ENCODE results near the gene TCFL5. TPM values are rescaled to one million over a fixed set of nuclear protein-coding genes. Genes with fewer than 3 reads are reported as not detected.

The TCFL5 gene
- total RNA-seq, 1 experiment from 2014 or later: 12.8 TPM

DNA sequence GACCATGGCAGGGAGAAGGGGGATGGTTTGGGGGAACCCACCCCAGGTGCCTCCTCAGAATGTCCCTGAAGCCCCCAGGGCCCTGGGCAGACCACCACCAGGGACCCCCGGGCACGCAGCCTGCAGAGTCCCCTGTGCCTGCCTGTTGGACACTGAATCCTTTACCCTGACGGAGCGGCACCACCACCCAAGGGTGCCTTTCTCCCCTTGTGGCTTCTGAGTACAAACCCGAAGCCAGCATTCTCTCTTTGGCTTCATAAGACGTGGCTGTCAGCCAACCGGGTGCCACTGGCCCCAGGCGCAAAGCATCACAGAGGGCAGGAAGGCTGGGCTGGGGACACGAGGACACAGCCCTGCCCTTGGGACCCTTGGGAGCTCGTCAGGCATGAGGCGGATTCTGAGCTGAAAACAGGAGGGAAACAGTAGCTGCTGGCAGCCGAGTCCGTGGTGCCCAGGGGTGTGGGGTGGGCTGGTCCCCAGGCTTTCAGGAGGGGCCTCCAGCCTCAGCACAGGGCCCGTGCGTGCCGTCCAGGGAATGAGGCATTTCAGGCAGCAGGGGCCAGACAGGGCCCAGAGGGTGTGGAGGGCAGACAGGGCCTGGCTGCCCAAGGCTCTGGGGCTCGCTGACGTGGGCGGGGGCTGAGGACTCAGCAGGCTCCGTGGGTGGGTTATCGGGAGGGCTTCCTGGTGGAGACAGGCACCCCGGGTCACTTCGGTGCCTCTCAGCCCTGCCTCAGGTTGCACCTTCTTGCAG lies 41.2 kb downstream of the TCFL5 start:
- Histone ChIP-seq H3K27ac (no peak overlapping the region), H3K4me3 (no peak overlapping the region), H3K36me3 (no peaks in the 10 kb centered on the region), H3K4me1 (replicated peaks) (peaks cover 15% of the 10 kb centered on the region), H3K9me3 (replicated peaks) (no peaks in the 10 kb centered on the region), H3K27me3 (replicated peaks) (peaks cover 33% of the 10 kb centered on the region)
- DNase-seq (ENCODE audit: low read depth in 1 of 2, low spot score in 2 of 2): no peak

GRCh38 chr20:62819494-62820174 lies 42.0 kb downstream of the TCFL5 start:
- Histone ChIP-seq H3K4me1 (replicated peaks) (peaks cover 17% of the 10 kb centered on the region), H3K9me3 (replicated peaks) (no peaks in the 10 kb centered on the region), H3K27me3 (replicated peaks) (peaks cover 41% of the 10 kb centered on the region), H3K27ac (no peak overlapping the region), H3K36me3 (no peaks in the 10 kb centered on the region), H3K4me3 (no peak overlapping the region)
- no peak for DNase-seq (ENCODE audit: low read depth in 1 of 2, low spot score in 2 of 2)

- Histone ChIP-seq H3K4me1 (replicated peaks) (peaks cover 14% of the 10 kb centered on the region), H3K27me3 (replicated peaks) (peaks cover 42% of the 10 kb centered on the region), H3K27ac (no peak overlapping the region), H3K9me3 (replicated peaks) (no peaks in the 10 kb centered on the region), H3K36me3 (peaks cover 2% of the 10 kb centered on the region), H3K4me3 (no peak overlapping the region)
- no peak for DNase-seq (ENCODE audit: low read depth in 1 of 2, low spot score in 2 of 2)
Measured at GRCh38 chr20:62818592-62819493, 42.8 kb downstream of the TCFL5 start.

GRCh38 chr20:62817975-62818591 lies 43.5 kb downstream of the TCFL5 start:
- peaks cover 14% of the 10 kb centered on the region for H3K4me1 ChIP-seq (replicated peaks)

DNA sequence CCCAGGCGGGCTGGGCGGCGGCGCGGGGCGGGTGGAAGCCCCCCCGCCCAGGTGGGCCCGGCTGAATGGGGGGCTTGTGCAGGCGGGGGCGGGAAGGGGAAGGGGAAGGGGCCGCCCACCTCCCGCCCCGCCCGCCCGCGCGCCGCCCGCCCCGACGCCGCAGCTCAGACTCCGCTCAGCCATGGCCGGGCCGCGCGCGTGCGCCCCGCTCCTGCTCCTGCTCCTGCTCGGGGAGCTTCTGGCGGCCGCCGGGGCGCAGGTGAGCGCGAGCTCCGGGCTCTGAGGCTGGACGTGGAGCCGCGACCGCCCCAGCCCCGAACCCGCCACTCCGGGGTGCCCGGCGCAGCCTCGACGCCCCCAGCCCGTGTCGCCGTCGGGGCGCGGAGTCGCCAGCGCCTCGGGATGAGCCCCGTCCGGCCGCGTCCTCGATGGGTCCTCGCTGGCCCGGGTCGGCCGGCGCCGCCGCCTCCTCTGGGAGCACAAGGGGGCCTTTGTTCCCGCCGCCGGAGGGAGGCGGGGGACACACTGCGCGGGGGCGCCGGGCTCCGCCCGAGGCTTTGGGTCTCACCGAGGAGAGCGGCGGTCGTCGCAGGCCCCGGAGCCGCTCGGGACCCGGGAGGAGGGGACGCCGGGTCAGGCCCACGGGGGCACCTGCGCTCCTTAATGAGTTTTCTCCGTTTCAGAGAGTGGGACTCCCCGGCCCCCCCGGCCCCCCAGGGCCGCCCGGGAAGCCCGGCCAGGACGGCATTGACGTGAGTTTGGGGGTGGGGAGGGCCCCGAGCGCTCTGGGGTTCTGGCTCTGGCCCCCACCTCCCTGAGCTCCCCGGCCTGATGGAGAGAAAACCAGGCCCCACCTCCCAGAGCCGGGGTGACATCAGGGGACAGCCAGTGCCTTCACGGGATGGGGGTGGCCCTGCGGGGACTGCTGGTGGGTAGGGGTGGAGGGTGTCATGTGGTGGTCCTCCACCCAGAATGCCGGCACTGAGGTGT lies 44.4 kb downstream of the TCFL5 start, which contains the start of gene COL9A3:
Gene COL9A3, plus strand, starts transcription at position 167 of the 990 bp plus-strand sequence. Its CDS starts 15 bp downstream, at position 182.
- H3K9me3 ChIP-seq (replicated peaks): no peaks in the 10 kb centered on the region
- peaks cover 14% of the 10 kb centered on the region for H3K4me1 ChIP-seq (replicated peaks)
- DNase-seq (ENCODE audit: low read depth in 1 of 2, low spot score in 2 of 2): no peak

More at GRCh38 chr20:62817975-62818591, 43.5 kb downstream of the TCFL5 start:
- Histone ChIP-seq H3K4me3 (no peak overlapping the region), H3K27ac (no peak overlapping the region), H3K27me3 (replicated peaks) (peaks cover 42% of the 10 kb centered on the region), H3K9me3 (replicated peaks) (no peaks in the 10 kb centered on the region), H3K36me3 (peaks cover 4% of the 10 kb centered on the region)
- no peak for DNase-seq (ENCODE audit: low read depth in 1 of 2, low spot score in 2 of 2)

DNA sequence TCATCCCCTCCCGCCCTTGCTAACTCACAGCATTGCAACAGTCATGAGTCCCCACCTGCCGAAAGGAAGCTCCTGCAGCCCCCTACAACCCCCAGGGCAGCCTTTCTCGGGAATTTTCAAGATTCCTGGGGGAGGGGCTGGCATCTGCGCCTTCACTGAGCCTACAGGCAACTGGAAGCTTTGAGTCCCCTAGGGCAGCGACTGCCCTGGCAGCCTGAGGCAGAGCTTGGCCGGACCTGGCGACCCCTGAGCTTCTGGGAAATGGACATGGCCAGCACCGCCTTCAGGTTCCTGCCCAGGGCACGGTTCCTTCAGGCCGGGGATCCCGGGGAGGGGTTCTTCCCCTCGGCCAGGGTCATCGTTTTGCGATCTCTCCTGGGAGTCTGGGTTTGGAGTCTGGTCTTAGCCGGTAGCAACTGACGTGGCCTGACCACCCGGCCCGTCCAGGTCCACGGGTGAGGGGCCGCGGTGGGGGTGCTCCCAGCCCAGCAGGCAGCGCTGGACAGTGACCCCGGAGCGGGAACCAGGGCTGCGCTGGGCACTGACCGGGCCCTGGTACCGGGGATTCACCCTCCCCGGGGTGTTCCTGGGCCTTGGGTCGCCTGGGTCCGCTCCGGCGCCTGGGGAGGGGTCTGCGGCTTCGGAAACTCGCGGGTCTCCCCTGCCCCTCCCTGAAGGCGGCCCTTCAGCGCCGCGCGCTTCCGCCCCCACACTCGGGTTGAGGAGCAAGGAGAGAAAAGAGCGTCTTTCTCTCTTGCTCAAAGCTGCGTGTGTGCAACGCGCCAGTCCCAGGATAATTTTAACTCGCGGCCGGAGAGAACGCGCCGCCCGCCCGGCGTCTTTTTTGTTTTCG lies 45.4 kb downstream of the TCFL5 start:
- no peak for DNase-seq (ENCODE audit: low read depth in 1 of 2, low spot score in 2 of 2)
- peaks cover 14% of the 10 kb centered on the region for H3K4me1 ChIP-seq (replicated peaks)
- peaks cover 20% of the 10 kb centered on the region for H3K36me3 ChIP-seq
- H3K4me3 ChIP-seq: no peak overlapping the region
- H3K9me3 ChIP-seq (replicated peaks): no peaks in the 10 kb centered on the region
- peaks cover 42% of the 10 kb centered on the region for H3K27me3 ChIP-seq (replicated peaks)
- no peak overlapping the region for H3K27ac ChIP-seq

More for the DNA sequence above, 44.4 kb downstream of the TCFL5 start, which contains the start of gene COL9A3:
- H3K27ac ChIP-seq: no peak within 1 kb of the TSS
- peaks cover 11% of the 10 kb centered on the region for H3K36me3 ChIP-seq
- peaks cover 42% of the 10 kb centered on the region for H3K27me3 ChIP-seq (replicated peaks)
- H3K4me3 ChIP-seq: no peak within 1 kb of the TSS

DNA sequence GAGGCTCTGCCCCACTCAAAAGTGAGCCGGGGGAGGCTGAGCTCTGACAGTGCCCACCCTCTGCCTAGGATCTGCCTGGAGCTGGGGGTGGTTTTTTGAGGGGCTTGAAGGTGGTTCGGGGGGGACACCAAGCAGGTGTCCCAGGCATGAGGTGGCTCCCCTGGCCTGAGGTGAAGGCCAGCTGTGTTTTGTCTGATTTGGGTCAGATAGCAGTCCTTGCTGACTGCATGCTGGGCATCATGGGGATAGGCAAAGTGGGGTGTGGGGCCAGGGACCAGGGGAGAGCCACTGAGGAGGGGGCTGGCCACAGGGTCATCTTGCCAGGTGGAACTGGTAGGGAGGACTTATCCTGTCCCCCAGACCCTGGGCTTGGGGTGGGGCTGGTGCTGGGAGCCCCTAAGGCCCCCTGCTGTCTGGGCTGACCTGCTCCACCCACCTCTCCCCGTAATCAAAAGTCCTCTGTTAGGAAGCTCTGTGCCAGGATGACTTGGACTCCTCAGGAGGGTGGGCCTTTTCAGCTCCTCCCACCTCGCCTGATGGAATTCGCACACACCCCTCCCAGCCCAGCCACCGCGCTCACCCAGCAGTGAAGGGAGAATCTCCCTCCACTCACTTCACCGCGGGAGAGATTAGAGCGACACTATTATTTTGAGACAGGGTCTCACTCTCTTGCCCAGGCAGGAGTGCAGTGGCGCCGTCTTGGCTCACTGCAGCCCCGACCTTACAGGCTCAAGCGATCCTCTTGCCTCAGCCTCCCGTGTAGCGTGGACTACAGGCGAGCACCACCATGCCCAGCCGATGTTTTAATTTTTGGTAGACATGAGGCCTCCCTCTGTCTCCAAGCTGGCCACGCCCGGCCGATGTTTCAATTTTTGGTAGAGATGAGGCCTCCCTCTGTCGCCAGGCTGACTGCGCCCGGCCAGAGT lies 46.3 kb downstream of the TCFL5 start:
- Histone ChIP-seq H3K4me3 (no peak overlapping the region), H3K27ac (no peak overlapping the region), H3K4me1 (replicated peaks) (peaks cover 14% of the 10 kb centered on the region), H3K9me3 (replicated peaks) (no peaks in the 10 kb centered on the region), H3K36me3 (peaks cover 30% of the 10 kb centered on the region), H3K27me3 (replicated peaks) (peaks cover 42% of the 10 kb centered on the region)
- DNase-seq (ENCODE audit: low read depth in 1 of 2, low spot score in 2 of 2): no peak

DNA sequence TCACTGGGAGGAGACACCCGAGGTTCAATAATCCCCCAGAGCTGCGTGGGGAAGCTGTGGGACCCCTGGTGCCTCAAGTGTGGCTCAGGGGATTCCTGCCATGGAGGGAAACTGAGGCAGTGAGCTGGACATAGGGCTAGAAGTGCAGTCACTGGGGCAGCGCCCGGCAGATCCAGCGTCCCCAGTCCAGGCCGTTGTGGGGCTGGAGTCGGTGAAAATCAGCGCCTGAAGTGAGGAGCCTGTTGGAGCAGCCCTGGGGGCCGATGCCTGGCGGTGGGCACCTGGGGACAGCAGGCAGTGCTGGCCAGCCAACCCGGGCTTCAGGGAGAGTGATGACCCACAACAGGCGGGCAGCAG lies 46.9 kb downstream of the TCFL5 start:
- peaks cover 36% of the 10 kb centered on the region for H3K36me3 ChIP-seq
- no peak for DNase-seq (ENCODE audit: low read depth in 1 of 2, low spot score in 2 of 2)
- no peaks in the 10 kb centered on the region for H3K9me3 ChIP-seq (replicated peaks)
- peaks cover 14% of the 10 kb centered on the region for H3K4me1 ChIP-seq (replicated peaks)
- peaks cover 42% of the 10 kb centered on the region for H3K27me3 ChIP-seq (replicated peaks)
- no peak overlapping the region for H3K4me3 ChIP-seq
- H3K27ac ChIP-seq: no peak overlapping the region

- Histone ChIP-seq H3K9me3 (replicated peaks) (no peaks in the 10 kb centered on the region), H3K4me1 (replicated peaks) (peaks cover 14% of the 10 kb centered on the region), H3K27me3 (replicated peaks) (peaks cover 42% of the 10 kb centered on the region), H3K36me3 (peaks cover 41% of the 10 kb centered on the region), H3K27ac (no peak overlapping the region), H3K4me3 (no peak overlapping the region)
- DNase-seq (ENCODE audit: low read depth in 1 of 2, low spot score in 2 of 2): no peak
Measured at GRCh38 chr20:62814060-62814708, 47.4 kb downstream of the TCFL5 start.

GRCh38 chr20:62813588-62813987 lies 48.0 kb downstream of the TCFL5 start:
- H3K4me3 ChIP-seq: no peak overlapping the region
- peaks cover 47% of the 10 kb centered on the region for H3K36me3 ChIP-seq
- peaks cover 14% of the 10 kb centered on the region for H3K4me1 ChIP-seq (replicated peaks)
- H3K9me3 ChIP-seq (replicated peaks): no peaks in the 10 kb centered on the region
- H3K27ac ChIP-seq: no peak overlapping the region
- H3K27me3 ChIP-seq (replicated peaks): peaks cover 40% of the 10 kb centered on the region
- DNase-seq (ENCODE audit: low read depth in 1 of 2, low spot score in 2 of 2): no peak

GRCh38 chr20:62812907-62813200 lies 48.8 kb downstream of the TCFL5 start:
- Histone ChIP-seq H3K27me3 (replicated peaks) (peaks cover 32% of the 10 kb centered on the region), H3K36me3 (peaks cover 54% of the 10 kb centered on the region), H3K9me3 (replicated peaks) (no peaks in the 10 kb centered on the region), H3K27ac (no peak overlapping the region), H3K4me1 (replicated peaks) (peaks cover 14% of the 10 kb centered on the region), H3K4me3 (no peak overlapping the region)
- no peak for DNase-seq (ENCODE audit: low read depth in 1 of 2, low spot score in 2 of 2)
